Uterus (tissue), 2 donors: ENCODE results near the gene HMGN1.

Source experiments
- POLR2A ChIP-seq, 2 donors: fragments of 450-650 bp; IDR thresholded peaks; one replicate each; pipeline ENCODE4 v1.6.1; 2016; ENCODE audit warnings: antibody characterized with exemption in 2 of 2, mild to moderate bottlenecking in 1 of 2, moderate library complexity in 1 of 2
- TF ChIP-seq, protein P1 (sequence below), 4 experiments: fragments of 200-600 bp in 2 of 4; fragments of 450-650 bp in 2 of 4; sonication (generic) in 2 of 4; IDR thresholded peaks; one replicate each; pipeline ENCODE4 v1.5.1; 2016 to 2019; ENCODE audit warnings: antibody characterized with exemption in 4 of 4, mild to moderate bottlenecking in 2 of 4, moderate library complexity in 1 of 4

DNA sequence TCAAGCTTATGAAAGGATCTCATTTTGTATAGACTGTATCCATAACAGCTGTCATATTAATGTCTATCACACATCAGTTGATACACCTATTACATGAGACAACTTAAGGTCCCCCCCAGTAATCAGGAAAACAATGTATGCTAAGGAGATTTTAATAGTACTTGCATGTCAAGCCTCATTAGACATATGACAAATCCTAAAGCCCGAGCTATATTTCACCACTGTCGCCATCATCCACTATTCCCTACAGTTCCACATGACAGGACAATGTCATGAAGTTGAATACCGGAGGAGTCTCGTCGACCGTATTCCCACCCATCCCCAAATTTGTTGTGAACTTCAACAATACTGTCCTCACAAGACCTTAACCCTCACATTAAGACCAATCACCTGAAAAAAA, 3.4 kb downstream of the HMGN1 start:
- TF ChIP-seq, protein P1, sequence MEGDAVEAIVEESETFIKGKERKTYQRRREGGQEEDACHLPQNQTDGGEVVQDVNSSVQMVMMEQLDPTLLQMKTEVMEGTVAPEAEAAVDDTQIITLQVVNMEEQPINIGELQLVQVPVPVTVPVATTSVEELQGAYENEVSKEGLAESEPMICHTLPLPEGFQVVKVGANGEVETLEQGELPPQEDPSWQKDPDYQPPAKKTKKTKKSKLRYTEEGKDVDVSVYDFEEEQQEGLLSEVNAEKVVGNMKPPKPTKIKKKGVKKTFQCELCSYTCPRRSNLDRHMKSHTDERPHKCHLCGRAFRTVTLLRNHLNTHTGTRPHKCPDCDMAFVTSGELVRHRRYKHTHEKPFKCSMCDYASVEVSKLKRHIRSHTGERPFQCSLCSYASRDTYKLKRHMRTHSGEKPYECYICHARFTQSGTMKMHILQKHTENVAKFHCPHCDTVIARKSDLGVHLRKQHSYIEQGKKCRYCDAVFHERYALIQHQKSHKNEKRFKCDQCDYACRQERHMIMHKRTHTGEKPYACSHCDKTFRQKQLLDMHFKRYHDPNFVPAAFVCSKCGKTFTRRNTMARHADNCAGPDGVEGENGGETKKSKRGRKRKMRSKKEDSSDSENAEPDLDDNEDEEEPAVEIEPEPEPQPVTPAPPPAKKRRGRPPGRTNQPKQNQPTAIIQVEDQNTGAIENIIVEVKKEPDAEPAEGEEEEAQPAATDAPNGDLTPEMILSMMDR (IDR thresholded peaks at IDR 0.05): no peak
- TF ChIP-seq POLR2A (IDR thresholded peaks at IDR 0.05): no peak
